ENCODE measurements around the gene TCP10L.
"Not testable (repeated sequence)": the region's sequence is repeated elsewhere in the genome, so short reads cannot be mapped to it uniquely, and the experiment has no call there.

TCP10L gene, protein sequence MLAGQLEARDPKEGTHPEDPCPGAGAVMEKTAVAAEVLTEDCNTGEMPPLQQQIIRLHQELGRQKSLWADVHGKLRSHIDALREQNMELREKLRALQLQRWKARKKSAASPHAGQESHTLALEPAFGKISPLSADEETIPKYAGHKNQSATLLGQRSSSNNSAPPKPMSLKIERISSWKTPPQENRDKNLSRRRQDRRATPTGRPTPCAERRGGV

DNA sequence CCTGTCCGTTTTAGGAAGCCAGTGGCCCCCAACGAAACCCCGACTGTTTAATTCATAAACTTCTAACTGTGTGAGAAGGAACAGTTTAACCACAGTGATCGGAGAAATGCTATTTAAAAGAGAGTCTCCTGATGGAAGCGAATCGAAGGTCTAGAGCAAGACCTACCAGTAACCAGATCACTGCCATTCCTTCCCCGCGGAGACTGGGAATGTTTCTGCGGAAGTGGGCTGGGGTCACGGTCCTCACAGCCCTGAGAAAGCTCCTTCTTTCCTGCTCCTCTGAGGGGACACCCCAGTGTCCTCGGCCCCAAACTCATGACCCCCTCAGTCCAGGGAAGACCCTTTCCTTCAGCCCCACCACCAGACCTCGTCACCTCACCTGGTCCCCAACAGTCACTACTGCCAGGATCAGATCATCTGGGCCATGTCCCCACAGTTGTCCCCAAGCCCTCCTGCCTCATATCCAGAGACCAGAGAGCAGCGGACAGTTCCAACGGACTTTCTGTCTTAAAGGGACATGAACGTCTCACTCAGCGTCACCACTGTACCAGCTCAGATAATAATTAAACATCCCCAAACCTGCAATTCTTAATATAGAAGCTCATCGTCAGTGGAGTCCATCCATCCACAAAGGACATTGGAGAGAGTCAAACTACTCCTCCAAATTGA is at the start of gene TCP10L:
TSS of gene TCP10L (minus strand) at position 482 of the 669 bp plus-strand sequence. CDS start 1,219 bp downstream, outside the sequence.
- ChIA-PET POLR2A (interaction anchor here (1.1 kb wide), 1 partner anchor 16 kb away, joined by 3 read pairs; no protein-coding TSS in a partner anchor), CTCF (no interaction called here)
- TF ChIP-seq ZNF384 (IDR thresholded peaks at IDR 0.05) (no peak), L3MBTL2 (conservative IDR thresholded peaks at IDR 0.05) (no peak), SUZ12 (IDR thresholded peaks at IDR 0.05) (no peak), CTBP1 (IDR thresholded peaks at IDR 0.05; ENCODE audit: borderline replicate concordance) (no peak)
- TF ChIP-seq, protein P1, sequence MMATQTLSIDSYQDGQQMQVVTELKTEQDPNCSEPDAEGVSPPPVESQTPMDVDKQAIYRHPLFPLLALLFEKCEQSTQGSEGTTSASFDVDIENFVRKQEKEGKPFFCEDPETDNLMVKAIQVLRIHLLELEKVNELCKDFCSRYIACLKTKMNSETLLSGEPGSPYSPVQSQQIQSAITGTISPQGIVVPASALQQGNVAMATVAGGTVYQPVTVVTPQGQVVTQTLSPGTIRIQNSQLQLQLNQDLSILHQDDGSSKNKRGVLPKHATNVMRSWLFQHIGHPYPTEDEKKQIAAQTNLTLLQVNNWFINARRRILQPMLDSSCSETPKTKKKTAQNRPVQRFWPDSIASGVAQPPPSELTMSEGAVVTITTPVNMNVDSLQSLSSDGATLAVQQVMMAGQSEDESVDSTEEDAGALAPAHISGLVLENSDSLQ (IDR thresholded peaks at IDR 0.05), result no peak
- DNase-seq (ENCODE audit: extremely low spot score), result no peak

DNA sequence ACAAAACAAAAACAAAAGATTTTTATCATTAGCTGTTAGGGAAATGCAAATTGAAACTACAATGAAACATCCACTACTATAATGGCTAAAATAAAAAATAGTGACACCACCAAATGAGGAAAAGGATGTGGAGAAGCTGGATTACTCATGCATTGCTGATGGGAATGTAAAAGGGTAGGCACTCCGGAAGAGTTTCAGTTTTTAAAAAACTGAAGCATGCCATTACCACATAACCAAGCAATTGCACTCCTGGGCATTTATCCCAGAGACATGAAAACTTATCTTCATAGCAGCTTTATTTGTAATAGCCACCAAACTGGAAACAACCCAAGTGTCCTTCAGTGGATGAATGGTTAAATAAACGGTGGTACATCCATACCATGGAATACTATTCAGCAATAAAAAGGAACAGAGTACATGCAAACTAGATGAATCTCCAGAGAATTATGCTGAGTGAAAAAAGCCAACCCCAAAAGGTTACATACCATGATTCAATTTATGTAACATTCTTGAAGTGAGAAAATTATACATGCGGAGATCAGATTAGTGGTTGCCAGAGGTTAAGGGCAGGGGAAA is 41.4 kb upstream of the TCP10L start:
- CTCF ChIA-PET, result no interaction called here
- POLR2A ChIA-PET, result no interaction called here
- TF ChIP-seq FOXA1 (IDR thresholded peaks at IDR 0.05), result no peak
- no peak for TF ChIP-seq SP1 (IDR thresholded peaks at IDR 0.05)
- TF ChIP-seq, protein P1 (IDR thresholded peaks at IDR 0.05), result no peak
- TF ChIP-seq FOXM1 (IDR thresholded peaks at IDR 0.05; ENCODE audit: borderline replicate concordance), result no peak
- TF ChIP-seq ELF4 (IDR thresholded peaks at IDR 0.05), result no peak
- TF ChIP-seq ARNT (IDR thresholded peaks at IDR 0.05), result no peak
- no peak for TF ChIP-seq CTBP1 (IDR thresholded peaks at IDR 0.05; ENCODE audit: borderline replicate concordance)
- TF ChIP-seq LEF1 (IDR thresholded peaks at IDR 0.05; ENCODE audit: borderline replicate concordance), result no peak
- TF ChIP-seq HDGF (IDR thresholded peaks at IDR 0.05; ENCODE audit: borderline replicate concordance), result no peak
- TF ChIP-seq ZNF384 (IDR thresholded peaks at IDR 0.05), result no peak
- DNase-seq (ENCODE audit: extremely low spot score), result no peak

GRCh38 chr21:32618218-32618617 is 32.9 kb upstream of the TCP10L start:
- POLR2A ChIA-PET; CTCF ChIA-PET; DNase-seq (ENCODE audit: extremely low spot score): not testable (repeated sequence)

GRCh38 chr21:32613436-32614043 is 28.2 kb upstream of the TCP10L start:
- ChIA-PET CTCF (no interaction called here), POLR2A (interaction anchor here (1.5 to 2.5 kb wide), 2 partner anchors 11 to 115 kb away, joined by 6 to 7 read pairs; no protein-coding TSS in a partner anchor)
- DNase-seq (ENCODE audit: extremely low spot score), result no peak
- no peak for TF ChIP-seq SP1 (IDR thresholded peaks at IDR 0.05)
- TF ChIP-seq NFRKB (IDR thresholded peaks at IDR 0.05), result no peak
- no peak for TF ChIP-seq FOXK2 (IDR thresholded peaks at IDR 0.05)
- no peak for TF ChIP-seq FOXM1 (IDR thresholded peaks at IDR 0.05; ENCODE audit: borderline replicate concordance)
- no peak for TF ChIP-seq HDGF (IDR thresholded peaks at IDR 0.05; ENCODE audit: borderline replicate concordance)
- no peak for TF ChIP-seq TARDBP (IDR thresholded peaks at IDR 0.05)
- TF ChIP-seq, protein P1 (IDR thresholded peaks at IDR 0.05), result no peak
- no peak for TF ChIP-seq L3MBTL2 (conservative IDR thresholded peaks at IDR 0.05)
- TF ChIP-seq ARNT (IDR thresholded peaks at IDR 0.05), result no peak
- no peak for TF ChIP-seq SUZ12 (IDR thresholded peaks at IDR 0.05)
- TF ChIP-seq ZNF384 (IDR thresholded peaks at IDR 0.05), result no peak
- no peak for TF ChIP-seq ELF4 (IDR thresholded peaks at IDR 0.05)

- TF ChIP-seq, protein P1 (IDR thresholded peaks at IDR 0.05), result no peak
- TF ChIP-seq TARDBP (IDR thresholded peaks at IDR 0.05), result no peak
- no peak for TF ChIP-seq L3MBTL2 (conservative IDR thresholded peaks at IDR 0.05)
- no peak for TF ChIP-seq ARNT (IDR thresholded peaks at IDR 0.05)
- no peak for TF ChIP-seq HDGF (IDR thresholded peaks at IDR 0.05; ENCODE audit: borderline replicate concordance)
- no peak for TF ChIP-seq NFRKB (IDR thresholded peaks at IDR 0.05)
- no peak for TF ChIP-seq LEF1 (IDR thresholded peaks at IDR 0.05; ENCODE audit: borderline replicate concordance)
- no peak for TF ChIP-seq ELF4 (IDR thresholded peaks at IDR 0.05)
- TF ChIP-seq ZNF384 (IDR thresholded peaks at IDR 0.05), result no peak
- TF ChIP-seq FOXK2 (IDR thresholded peaks at IDR 0.05), result no peak
- no peak for TF ChIP-seq SUZ12 (IDR thresholded peaks at IDR 0.05)
- TF ChIP-seq BHLHE40 (IDR thresholded peaks at IDR 0.05; ENCODE audit: borderline replicate concordance), result no peak
- no peak for TF ChIP-seq CTBP1 (IDR thresholded peaks at IDR 0.05; ENCODE audit: borderline replicate concordance)
- no peak for TF ChIP-seq SP1 (IDR thresholded peaks at IDR 0.05)
- no peak for TF ChIP-seq FOXA1 (IDR thresholded peaks at IDR 0.05)
- no peak for TF ChIP-seq FOXM1 (IDR thresholded peaks at IDR 0.05; ENCODE audit: borderline replicate concordance)
- ChIA-PET POLR2A (interaction anchor here (0.8 to 2.5 kb wide), 3 partner anchors 11 to 116 kb away, joined by 3 to 7 read pairs (median 6); no protein-coding TSS in a partner anchor), CTCF (interaction anchor here (1.3 kb wide), 1 partner anchor 11 kb away, joined by 7 read pairs; no protein-coding TSS in a partner anchor)
- DNase-seq (ENCODE audit: extremely low spot score), result no peak
Measured at GRCh38 chr21:32612999-32613337, 27.6 kb upstream of the TCP10L start.
